Measurements from ENCODE around the gene AMBRA1. TPM values are rescaled to one million over a fixed set of nuclear protein-coding genes. Genes with fewer than 3 reads are reported as not detected.

AMBRA1 gene, protein sequence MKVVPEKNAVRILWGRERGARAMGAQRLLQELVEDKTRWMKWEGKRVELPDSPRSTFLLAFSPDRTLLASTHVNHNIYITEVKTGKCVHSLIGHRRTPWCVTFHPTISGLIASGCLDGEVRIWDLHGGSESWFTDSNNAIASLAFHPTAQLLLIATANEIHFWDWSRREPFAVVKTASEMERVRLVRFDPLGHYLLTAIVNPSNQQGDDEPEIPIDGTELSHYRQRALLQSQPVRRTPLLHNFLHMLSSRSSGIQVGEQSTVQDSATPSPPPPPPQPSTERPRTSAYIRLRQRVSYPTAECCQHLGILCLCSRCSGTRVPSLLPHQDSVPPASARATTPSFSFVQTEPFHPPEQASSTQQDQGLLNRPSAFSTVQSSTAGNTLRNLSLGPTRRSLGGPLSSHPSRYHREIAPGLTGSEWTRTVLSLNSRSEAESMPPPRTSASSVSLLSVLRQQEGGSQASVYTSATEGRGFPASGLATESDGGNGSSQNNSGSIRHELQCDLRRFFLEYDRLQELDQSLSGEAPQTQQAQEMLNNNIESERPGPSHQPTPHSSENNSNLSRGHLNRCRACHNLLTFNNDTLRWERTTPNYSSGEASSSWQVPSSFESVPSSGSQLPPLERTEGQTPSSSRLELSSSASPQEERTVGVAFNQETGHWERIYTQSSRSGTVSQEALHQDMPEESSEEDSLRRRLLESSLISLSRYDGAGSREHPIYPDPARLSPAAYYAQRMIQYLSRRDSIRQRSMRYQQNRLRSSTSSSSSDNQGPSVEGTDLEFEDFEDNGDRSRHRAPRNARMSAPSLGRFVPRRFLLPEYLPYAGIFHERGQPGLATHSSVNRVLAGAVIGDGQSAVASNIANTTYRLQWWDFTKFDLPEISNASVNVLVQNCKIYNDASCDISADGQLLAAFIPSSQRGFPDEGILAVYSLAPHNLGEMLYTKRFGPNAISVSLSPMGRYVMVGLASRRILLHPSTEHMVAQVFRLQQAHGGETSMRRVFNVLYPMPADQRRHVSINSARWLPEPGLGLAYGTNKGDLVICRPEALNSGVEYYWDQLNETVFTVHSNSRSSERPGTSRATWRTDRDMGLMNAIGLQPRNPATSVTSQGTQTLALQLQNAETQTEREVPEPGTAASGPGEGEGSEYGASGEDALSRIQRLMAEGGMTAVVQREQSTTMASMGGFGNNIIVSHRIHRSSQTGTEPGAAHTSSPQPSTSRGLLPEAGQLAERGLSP (N-terminal part only)
- 36.9 TPM for total RNA-seq (ENCODE audit: unreplicated experiment)
- long read RNA-seq, full-length matches to known transcripts, result 1 of 4 reads
- long read RNA-seq, partial matches to known transcripts, result 0 of 4 reads
- long read RNA-seq, other reads (novel, unspliced or antisense), result 3 of 4 reads

DNA sequence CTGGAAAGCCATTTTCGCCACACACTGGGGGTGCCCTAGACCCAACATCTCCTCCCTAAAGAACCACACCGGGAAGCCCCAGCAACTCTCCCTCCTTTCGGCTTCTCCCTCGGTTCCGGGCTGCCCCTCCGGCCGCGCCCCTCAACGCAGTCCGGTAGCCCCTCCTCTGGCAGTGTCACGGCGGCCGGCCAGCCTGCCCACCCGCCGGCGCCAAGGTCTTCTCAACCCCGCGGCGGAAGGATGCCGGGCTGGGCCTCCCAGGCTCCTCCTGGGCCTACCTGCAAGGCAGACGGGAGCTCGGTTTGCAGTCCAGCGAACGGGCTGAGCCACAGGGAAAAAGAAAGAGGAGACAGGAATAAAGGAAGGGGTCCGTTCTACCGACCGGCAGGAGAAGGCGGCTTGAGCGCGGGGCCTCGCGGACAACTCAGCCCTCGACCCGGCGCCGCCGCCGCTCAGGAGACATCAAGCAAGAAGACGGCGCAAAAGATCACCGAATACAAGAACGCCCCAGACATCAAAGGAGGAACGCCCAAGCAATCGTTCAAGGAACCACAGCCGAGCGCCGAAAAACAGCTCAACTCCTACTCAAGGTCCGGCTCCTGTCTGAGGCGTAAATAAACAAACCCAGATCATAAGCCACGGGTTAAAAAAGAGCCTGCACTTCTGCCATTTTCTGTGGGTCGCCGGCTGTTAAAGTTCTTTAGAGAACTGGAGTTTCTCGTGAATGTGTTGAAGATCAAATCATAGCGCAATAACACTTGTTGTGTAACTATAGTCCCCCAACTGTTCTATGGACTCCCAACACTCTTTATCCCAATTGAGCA lies at the start of gene AMBRA1:
Gene AMBRA1 (minus strand): TSS at position 474 of the 824 bp plus-strand sequence. CDS start 45,643 bp downstream, outside the sequence.
- Mint-ChIP-seq H3K27me3 (ENCODE audit: unreplicated experiment) (peaks cover 3% of the 10 kb centered on the region), H3K36me3 (ENCODE audit: low read depth, unreplicated experiment) (no peaks in the 10 kb centered on the region), H3K4me1 (ENCODE audit: unreplicated experiment) (peaks cover 17% of the 10 kb centered on the region), H3K27ac (ENCODE audit: unreplicated experiment) (peak within 1 kb of the TSS; percentile 88), H3K9me3 (ENCODE audit: unreplicated experiment) (no peaks in the 10 kb centered on the region), H3K4me3 (ENCODE audit: unreplicated experiment) (peak within 1 kb of the TSS; percentile 97)
- TF ChIP-seq, protein P1, sequence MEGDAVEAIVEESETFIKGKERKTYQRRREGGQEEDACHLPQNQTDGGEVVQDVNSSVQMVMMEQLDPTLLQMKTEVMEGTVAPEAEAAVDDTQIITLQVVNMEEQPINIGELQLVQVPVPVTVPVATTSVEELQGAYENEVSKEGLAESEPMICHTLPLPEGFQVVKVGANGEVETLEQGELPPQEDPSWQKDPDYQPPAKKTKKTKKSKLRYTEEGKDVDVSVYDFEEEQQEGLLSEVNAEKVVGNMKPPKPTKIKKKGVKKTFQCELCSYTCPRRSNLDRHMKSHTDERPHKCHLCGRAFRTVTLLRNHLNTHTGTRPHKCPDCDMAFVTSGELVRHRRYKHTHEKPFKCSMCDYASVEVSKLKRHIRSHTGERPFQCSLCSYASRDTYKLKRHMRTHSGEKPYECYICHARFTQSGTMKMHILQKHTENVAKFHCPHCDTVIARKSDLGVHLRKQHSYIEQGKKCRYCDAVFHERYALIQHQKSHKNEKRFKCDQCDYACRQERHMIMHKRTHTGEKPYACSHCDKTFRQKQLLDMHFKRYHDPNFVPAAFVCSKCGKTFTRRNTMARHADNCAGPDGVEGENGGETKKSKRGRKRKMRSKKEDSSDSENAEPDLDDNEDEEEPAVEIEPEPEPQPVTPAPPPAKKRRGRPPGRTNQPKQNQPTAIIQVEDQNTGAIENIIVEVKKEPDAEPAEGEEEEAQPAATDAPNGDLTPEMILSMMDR (IDR thresholded peaks at IDR 0.05; ENCODE audit: unreplicated experiment), result no peak
- peak; percentile 84 for DNase-seq (ENCODE audit: low spot score)

DNA sequence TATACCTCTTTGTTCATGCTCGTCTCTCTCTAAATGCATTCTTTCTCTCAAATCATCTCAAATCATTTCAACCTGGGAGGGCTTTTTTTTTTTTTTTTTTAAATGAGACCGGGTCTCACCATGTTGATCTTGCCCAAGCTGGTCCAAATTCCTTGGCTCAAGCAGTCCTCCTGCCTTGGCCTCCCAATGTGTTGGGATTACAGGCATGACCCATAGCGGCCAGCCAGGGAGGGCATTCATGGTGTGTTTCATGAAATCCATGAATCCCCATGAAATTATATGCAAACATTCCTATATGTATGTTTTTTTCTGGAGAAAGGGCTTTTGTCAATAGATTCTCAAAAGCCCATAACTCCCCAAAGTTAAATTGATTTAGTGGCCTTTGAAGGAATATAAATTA lies 49.7 kb upstream of the AMBRA1 start:
- H3K27ac Mint-ChIP-seq (ENCODE audit: unreplicated experiment), result no peak overlapping the region
- peaks cover 27% of the 10 kb centered on the region for H3K36me3 Mint-ChIP-seq (ENCODE audit: low read depth, unreplicated experiment)
- no peaks in the 10 kb centered on the region for H3K9me3 Mint-ChIP-seq (ENCODE audit: unreplicated experiment)
- H3K27me3 Mint-ChIP-seq (ENCODE audit: unreplicated experiment), result peaks cover 2% of the 10 kb centered on the region
- no peak for DNase-seq (ENCODE audit: low spot score)
- peak overlapping the region; percentile 2 for H3K4me3 Mint-ChIP-seq (ENCODE audit: unreplicated experiment)
- TF ChIP-seq, protein P1 (IDR thresholded peaks at IDR 0.05; ENCODE audit: unreplicated experiment), result no peak
- H3K4me1 Mint-ChIP-seq (ENCODE audit: unreplicated experiment), result no peaks in the 10 kb centered on the region

DNA sequence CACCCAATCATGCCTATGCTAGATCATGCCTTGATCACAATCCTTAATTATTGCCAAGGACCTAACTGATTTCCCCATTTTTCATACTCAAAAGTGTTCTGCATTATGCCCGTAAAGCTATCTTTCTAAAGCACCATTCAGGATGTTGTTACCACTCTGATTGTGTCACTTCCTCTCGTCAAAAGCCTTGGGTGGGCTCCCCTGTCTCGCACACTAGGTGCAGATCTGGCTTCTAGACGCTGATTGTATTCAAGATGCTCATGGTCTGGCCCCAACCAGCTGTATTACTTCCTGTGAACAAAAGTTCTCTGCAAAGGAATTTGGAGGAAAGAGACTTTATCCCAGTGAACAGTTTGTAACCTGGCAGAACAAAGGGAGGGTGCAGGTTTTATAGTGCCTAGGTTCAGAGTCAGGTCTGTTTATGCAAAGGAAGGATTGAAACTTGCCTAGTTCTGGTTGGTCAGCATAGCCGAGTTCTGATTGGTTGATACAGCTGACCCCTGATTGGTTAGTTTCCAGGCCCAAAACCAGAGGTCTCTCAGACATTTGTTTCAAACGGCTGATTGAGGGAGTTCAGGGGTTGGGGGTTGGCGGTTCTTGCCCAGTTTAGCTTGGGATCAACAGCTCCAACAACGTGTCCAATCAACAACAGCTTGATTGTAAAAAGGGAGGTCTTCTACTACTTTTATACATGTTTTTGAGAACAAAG lies 49.0 kb upstream of the AMBRA1 start:
- no peaks in the 10 kb centered on the region for H3K9me3 Mint-ChIP-seq (ENCODE audit: unreplicated experiment)
- H3K27me3 Mint-ChIP-seq (ENCODE audit: unreplicated experiment), result peaks cover 2% of the 10 kb centered on the region
- no peak overlapping the region for H3K27ac Mint-ChIP-seq (ENCODE audit: unreplicated experiment)
- no peak overlapping the region for H3K4me3 Mint-ChIP-seq (ENCODE audit: unreplicated experiment)
- no peaks in the 10 kb centered on the region for H3K4me1 Mint-ChIP-seq (ENCODE audit: unreplicated experiment)
- no peak for DNase-seq (ENCODE audit: low spot score)
- TF ChIP-seq, protein P1 (IDR thresholded peaks at IDR 0.05; ENCODE audit: unreplicated experiment), result no peak
- peaks cover 30% of the 10 kb centered on the region for H3K36me3 Mint-ChIP-seq (ENCODE audit: low read depth, unreplicated experiment)

DNA sequence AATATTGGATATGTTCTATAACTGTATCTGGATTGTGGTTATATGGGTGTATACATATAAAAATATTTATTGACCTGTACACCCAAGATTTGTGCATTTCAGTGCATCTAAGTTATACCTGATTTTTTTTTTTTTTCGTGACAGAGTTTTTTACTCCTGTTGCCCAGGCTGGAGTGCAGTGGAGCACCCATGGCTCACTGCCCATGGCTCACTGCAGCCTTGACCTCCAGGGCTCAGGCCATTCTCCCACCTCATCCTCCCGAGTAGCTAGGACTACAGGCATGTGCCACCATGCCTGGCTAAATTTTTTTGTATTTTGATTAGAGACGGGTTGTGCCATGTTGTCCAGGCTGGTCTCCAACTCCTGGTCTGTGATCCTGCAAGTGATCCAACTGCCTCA lies 47.8 kb upstream of the AMBRA1 start:
- peaks cover 27% of the 10 kb centered on the region for H3K36me3 Mint-ChIP-seq (ENCODE audit: low read depth, unreplicated experiment)
- TF ChIP-seq, protein P1 (IDR thresholded peaks at IDR 0.05; ENCODE audit: unreplicated experiment), result no peak
- H3K27ac Mint-ChIP-seq (ENCODE audit: unreplicated experiment), result no peak overlapping the region
- no peak for DNase-seq (ENCODE audit: low spot score)
- no peaks in the 10 kb centered on the region for H3K4me1 Mint-ChIP-seq (ENCODE audit: unreplicated experiment)
- peaks cover 2% of the 10 kb centered on the region for H3K27me3 Mint-ChIP-seq (ENCODE audit: unreplicated experiment)
- H3K9me3 Mint-ChIP-seq (ENCODE audit: unreplicated experiment), result no peaks in the 10 kb centered on the region
- H3K4me3 Mint-ChIP-seq (ENCODE audit: unreplicated experiment), result no peak overlapping the region
